Bone marrow (tissue), 2 donors: ENCODE results near the gene TRIM54.
"Not testable (repeated sequence)": the region's sequence is repeated elsewhere in the genome, so short reads cannot be mapped to it uniquely, and the experiment has no call there.

ENCODE experiments used
- DNase-seq, 2 donors: peaks; one replicate each; lab custom pipeline; 2025; lab: John Stamatoyannopoulos, UW

Gene TRIM54

DNA sequence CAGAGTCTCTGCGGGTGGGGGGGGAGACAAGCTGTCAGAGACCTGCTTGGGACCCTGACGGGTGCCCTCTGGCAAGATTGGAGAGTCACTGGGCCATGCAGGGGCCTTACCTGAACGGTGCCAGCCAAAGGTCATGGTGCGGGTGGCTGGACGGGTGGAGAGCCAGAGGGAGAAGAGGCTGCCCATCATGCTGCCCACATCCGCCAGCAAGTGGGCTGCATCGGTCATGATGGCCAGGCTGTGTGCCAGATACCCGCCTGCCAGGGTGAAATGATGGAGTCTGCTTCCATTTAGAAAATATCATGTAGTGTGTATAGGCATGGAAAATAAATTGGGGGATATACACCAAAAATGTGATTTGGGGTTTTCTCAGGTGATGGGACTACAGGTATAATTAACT, 24.2 kb upstream of the TRIM54 start:
- DNase-seq, result no peak

GRCh38 chr2:27261241-27261925, 20.8 kb upstream of the TRIM54 start:
- DNase-seq, result no peak

DNA sequence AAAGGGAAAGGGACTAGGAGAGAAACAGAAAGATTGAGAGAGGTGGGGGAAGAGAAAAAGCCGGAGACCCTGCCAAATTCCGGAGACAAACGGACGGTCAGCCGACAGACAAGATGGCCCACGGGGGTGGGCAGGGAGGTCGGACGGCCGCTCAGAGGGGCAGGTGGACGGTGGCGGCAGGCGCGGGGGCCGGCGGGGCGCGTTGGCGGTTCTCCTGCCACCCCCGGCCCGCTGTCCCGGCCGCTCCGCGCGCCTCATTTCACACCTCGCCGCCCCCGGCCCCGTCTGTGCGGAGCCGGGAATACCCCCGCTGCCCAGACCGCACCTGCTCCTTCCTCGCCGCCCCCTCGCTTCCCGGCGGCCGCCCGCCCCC, 20.3 kb upstream of the TRIM54 start:
- DNase-seq, result no peak

DNA sequence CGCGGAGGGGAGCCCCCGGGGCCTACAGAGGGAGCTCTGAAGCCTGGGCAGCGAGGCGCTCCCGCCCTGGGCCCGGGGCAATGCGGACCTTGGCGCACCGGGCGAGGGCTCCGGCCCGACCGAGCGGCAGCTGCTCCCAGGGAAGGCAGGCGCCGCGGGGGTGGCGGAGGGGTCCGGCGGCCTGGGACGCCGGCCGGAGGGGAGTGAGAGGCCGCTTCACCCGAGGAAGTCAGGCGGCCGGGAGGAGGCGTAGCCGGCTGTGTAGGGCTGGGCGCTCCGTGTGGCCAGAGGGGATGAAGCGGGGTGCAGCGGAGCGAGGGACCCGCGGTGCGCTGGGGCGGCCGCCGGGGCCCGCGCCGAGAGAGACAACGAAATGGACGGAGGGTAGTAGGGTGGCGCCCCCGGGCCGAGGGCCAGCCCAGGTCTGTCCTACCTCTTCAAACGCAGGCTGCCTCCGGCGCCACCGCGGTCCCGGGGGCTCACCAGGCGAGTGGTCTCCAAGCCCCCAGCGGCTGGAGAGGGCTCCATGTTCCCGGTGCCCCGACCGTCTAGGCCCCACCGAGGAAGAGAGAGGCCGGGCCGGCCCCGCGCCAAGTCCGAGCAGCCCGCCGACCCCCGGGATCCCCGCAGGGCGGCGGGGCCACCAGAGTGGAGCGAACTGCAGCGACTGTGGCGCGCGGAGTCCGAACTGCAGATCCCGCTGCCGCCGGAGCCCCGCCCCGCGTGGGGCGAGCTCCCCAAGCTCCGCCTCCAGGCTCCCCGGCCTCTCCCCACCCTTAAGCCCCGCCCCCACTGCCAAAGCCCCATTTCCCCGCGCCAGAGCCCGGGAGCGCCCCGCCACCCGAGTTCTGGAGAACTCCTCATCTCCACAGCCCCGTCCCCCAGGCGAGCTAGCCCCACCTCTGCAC, 19.6 kb upstream of the TRIM54 start, which contains the start of gene SLC30A3:
TSS of gene SLC30A3 (minus strand) at position 669 of the 908 bp plus-strand sequence. CDS start at position 528, 141 bp downstream.
- peak in 1 of 2 donors; percentile 22 for DNase-seq

DNA sequence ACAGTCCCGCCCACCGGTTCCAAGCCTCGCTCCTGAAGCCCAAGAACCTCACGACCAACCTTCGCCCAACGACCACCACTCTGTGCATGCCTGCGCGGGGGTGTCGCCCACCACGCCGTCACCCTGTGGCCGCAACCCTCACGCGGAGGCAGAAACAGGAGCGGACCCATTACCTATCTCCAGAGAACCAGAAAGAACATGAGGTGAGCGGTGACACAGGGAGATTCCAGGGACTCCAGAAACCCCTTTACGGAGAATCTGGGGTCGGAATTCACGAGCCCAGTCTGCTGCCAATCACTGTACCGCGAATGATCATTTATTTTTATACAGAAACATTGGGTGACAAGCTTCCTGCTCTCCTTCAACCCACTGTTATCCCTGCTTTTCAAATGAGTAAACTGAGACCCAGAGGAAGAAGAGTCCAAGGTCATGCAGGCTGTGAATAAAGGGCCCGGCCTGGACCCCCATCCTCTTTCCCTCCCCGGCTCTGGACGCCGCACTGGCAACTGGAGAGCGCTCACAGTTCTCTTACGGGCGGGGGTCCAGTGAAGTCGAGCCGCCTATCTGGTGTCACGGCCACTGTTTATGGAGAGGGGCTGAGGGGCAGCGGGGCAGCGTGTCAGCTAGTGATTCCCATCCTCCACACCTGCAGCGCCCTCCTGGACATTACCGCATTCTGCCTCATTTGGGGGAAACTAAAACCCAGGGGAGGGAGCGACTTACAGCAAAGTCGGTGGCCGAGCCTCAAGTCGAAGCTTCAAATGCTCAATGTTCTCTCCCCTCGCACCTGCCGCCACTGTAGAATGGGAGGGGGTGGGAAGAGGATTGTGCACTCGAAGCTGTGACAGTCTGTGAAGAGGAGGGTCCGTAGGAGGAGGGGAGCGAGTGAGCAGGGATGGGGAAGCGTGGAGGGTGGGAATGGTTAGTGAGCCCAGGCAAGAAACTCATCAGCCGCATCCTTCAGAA, 18.7 kb upstream of the TRIM54 start:
- no peak for DNase-seq

DNA sequence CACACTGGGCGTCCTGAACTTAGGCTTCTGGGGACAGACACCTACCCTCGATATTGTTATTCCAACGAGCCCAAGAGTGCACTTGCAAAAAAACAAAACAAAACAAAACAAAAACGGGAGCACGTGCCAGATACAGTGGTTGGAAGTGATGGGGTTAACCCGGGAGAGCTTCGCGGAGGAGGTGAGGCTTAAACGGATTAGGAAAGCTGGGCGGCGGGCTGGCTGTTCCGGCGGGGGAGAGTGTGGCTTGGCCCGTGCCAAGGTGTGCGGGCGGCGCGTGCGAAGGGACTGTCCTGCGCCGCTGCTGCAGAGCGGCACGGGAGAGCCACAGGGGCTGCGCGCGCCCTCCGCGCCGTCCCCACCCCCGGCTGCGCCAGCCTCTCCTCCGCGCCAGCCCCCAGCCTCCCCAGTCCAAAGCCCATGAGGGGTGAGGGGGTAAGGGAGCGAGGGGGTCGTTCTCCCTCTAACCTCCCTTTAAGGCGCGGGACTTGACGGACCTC, 17.9 kb upstream of the TRIM54 start:
- no peak for DNase-seq

DNA sequence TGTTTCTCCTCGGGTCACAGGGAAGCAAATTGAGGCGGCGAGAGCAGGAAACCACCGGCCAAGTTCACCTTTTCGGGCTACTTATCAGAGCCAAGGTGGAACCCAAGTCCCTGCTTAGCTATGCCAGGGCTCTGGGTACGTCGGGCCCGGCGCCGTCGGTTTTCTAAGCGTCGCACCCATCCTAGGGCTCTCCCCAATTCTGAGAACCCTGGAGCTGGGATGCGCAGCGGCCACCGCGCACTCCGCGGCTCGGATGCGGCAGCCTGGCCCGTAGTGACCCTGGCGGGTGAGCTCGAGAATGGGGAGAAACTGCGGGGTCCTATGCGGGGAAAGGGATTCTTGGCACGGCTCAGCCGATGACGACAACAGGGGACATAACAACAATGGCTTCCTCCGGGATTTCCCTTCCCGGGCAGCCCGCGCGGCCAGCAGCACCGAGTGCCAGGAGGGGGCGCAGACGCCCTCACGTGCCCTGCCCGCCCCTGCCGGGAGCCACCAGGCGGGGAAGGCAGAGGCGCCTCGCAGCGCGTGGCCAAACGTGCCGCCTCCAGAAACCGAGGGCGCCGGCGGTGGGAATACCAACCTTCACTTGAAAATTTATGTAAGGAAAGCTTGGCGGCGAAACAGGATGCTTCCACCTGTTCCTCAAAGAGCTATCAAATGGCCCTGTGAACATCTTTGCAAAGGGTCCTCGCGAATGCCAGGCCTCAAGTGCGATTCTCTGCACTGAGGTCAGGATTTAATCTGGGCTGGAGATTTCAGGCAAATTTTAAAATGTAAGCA, 17.3 kb upstream of the TRIM54 start:
- peak; percentile 16 to 31 for DNase-seq

DNA sequence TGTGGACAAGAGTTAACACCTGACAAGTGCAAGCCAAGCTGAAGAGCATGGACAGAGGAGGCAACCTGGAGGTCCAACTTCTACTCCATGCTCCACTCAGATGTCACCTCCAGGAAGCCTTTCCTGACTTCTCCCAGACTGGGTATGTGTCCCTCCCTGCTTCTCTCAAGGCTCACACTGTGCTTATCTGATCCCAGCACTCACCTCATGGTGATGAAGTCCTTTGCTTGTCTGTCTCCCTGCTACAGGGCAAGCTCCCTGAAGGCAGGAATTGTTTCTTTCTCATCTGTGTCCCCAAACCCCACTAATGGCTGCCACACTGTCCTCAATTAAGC, 16.7 kb upstream of the TRIM54 start:
- DNase-seq, result no peak

DNA sequence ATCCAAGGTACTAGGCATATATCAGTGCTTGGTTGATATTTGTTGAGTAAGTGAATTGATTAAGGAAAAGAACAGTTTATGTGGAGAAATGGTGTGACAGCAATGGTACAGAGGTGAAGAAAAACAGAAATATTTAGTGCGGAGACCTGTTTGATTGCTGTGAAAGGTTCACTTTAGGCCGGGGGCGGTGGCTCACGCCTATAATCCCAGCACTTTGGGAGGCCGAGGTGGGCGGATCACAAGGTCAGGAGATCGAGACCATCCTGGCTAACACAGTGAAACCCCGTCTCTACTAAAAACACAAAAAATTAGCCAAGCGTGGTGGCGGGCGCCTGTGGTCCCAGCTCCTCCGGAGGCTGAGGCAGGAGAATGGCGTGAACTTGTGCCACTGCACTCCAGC, 13.9 kb upstream of the TRIM54 start:
- not testable (repeated sequence) for DNase-seq

GRCh38 chr2:27270131-27270530, 12.1 kb upstream of the TRIM54 start:
- no peak for DNase-seq

- DNase-seq, result no peak
These were observed 11.6 kb upstream of the TRIM54 start for GRCh38 chr2:27270670-27271069.

GRCh38 chr2:27271631-27272340, 10.4 kb upstream of the TRIM54 start:
- DNase-seq, result no peak

DNA sequence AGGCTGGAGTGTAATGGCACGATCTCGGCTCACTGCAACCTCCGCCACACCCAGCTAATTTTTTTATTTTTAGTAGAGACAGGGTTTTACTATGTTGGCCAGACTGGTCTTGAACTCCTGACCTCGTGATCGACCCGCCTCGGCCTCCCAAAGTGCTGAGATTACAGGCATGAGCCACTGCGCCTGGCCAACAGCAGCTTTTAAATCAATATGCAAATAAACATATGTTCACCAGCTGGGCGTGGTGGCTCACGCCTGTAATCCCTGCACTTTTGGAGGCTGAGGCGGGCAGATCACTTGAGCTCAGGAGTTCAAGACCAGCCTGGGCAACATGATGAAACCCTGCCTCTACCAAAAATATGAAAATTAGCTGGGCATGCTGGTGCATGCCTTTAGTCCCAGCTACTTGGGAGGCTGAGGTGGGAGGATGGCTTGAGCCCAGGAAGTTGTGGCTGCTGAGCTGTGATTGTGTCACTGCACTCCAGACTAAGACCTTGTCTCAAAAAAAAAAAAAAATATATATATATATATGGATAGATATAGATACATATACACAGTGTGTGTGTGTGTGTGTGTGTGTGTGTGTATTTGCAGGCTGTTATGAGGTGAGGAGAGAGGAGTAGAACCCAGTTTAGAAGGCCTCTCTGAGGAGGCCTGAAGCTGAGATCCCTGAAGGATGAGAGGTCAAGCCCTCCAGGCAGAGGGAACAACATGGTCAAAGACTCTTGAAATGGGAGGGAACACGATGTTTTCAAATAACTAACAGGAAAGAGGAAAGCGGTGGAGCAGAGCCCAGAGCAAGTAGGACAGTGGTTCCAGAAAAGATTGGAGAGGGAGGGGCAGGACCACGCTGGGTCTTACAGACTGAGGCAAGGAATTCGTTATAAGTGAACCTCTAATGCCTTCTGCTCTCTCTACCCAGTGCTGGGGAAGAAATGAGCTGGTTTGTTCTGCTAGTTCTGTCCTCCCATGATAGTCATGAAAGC, 9.4 kb upstream of the TRIM54 start:
- not testable (repeated sequence) for DNase-seq

DNA sequence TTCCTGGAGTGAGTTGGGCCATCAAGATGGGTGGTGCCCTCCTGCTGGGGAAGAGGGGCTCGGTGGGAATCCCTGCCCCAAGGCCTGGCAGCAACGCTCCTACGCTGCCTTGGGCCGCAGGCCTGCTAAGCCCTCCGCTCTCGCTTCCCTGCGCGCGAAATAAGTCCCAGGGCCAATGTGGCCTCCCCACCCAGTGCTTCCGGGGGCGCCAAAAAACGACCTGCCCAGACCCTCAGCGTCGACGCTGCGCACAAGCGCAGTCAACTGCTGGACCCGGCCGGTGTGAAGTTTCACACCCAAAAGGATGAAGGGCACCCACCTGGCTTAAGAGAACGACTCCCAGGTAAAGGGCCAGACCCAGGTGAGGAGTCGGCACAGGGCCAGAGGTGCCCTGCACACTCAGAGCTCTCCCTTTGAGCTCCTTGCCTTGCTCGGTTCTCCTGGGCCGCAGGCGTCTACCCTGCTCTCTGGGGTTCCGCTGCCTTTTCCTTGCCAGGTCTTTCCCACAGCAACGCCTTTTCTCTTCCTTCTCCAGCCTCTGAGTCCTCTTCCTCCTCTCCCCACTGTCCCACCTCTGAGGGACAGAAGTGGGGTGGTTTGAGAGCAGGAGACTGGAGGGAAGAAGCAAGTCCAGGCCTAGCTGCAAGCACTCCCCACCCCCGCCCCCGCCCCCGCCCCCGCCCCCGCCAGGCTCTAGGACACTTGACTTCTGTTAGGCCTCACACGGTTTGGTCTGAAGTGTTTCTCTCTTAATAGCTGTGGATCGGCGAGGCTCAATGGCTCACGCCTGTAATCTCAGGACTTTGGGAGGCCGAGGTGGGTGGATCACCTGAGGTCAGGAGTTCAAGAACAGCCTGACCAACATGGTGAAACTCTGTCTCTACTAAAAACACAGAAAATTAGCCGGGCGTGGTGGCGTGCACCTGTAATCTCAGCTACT, 6.7 kb upstream of the TRIM54 start, which contains the start of gene DNAJC5G:
TSS of gene DNAJC5G (plus strand) at position 223 of the 940 bp plus-strand sequence. CDS start 1,296 bp downstream, outside the sequence.
- no peak for DNase-seq

GRCh38 chr2:27278010-27278409, 4.2 kb upstream of the TRIM54 start:
- no peak for DNase-seq

DNA sequence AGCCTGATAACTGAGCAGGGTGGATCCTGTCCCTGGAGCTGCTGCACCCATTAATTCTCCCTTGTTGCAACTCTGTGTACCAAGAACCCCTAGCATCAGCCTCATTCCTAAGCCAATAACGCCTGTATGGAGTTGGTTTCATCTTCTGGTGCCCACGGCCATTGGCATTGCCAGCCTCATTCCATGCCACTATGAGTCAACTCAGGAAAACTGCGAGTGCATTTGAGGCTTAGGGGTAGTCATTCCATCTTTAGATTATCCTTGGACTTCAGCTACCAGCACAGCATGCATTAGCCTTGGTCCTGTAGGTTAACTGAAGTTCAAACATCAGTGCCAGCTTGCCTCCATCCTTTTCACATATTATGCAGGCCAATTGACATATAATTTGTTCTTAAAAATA, 1.4 kb upstream of the TRIM54 start:
- no peak for DNase-seq

- DNase-seq, result no peak
These were observed 787 bp upstream of the TRIM54 start for GRCh38 chr2:27281442-27281841.

DNA sequence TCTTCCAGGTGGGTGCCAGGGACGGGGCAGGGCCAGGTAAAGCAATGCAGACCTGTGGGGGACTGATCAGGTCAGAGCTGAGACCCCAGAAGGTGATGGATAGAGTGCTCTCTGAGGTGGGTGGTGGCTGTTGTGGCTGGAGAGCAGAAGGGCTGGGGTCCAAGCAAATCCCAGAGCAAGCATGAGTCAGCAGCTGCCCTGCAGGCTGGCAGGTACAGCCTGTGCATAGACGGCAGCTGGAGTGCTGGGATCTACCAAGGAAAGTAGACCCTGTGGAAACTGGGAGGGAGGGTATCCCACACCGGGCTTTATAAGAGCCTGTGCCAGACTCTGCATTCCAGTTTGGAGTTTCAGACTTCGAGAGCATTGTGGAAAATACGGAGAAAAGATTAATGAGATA, 663 bp downstream of the TRIM54 start:
- DNase-seq, result no peak
